K562 (cell line): ENCODE results near the gene ADGRB2. TPM values are rescaled to one million over a fixed set of nuclear protein-coding genes. Genes with fewer than 3 reads are reported as not detected.

ENCODE experiments used
- IRF2 ChIP-seq: sonication (generic); formaldehyde crosslinking; IDR thresholded peaks from 2 replicates; pipeline ENCODE4 v1.8.1; 2022; ENCODE audit warnings: mild to moderate bottlenecking, missing genetic modification reagents
- KLF16 ChIP-seq: IDR thresholded peaks from 2 replicates; pipeline ENCODE4 v1.6.1; 2016; ENCODE audit warnings: antibody characterized with exemption
- MITF ChIP-seq: IDR thresholded peaks from 2 replicates; pipeline ENCODE4 v1.6.1; 2014; ENCODE audit warnings: antibody characterized with exemption
- NCOA6 ChIP-seq: fragments of 450-650 bp; IDR thresholded peaks from 2 replicates; pipeline ENCODE4 v1.6.1; 2017; ENCODE audit warnings: mild to moderate bottlenecking
- PML ChIP-seq: IDR thresholded peaks from 2 replicates; pipeline ENCODE4 v1.6.1; 2012; ENCODE audit warnings: low read length, inconsistent platforms
- SREBF2 ChIP-seq: sonication (generic); formaldehyde crosslinking; IDR thresholded peaks from 2 replicates; pipeline ENCODE4 v1.4.0; 2020; ENCODE audit warnings: mild to moderate bottlenecking, missing genetic modification reagents
- TAF15 ChIP-seq: fragments of 200-400 bp; formaldehyde crosslinking; IDR thresholded peaks from 2 replicates; pipeline ENCODE4 v1.6.1; 2017; ENCODE audit warnings: mild to moderate bottlenecking, low read depth, low read length, moderate library complexity
- ZBTB1 ChIP-seq: sonication (generic); formaldehyde crosslinking; IDR thresholded peaks from 2 replicates; pipeline ENCODE4 v1.8.1; 2023; ENCODE audit warnings: missing genetic modification reagents, low read depth, mild to moderate bottlenecking, borderline replicate concordance
- ZBTB49 ChIP-seq: sonication (generic); formaldehyde crosslinking; IDR thresholded peaks from 2 replicates; pipeline ENCODE4 v1.8.0; 2022; ENCODE audit warnings: missing genetic modification reagents, mild to moderate bottlenecking, borderline replicate concordance
- polyA plus RNA-seq, 8 experiments: library from polyadenylated mRNA; depleted of rRNA in 4 of 8; stranded (reverse) in 5 of 8; unstranded in 3 of 8; fragments of >200 nt; fragmentation: Nextera tagmentation in 2 of 8; fragmentation: Illumina TruSeq in 1 of 8; extraction: Ambion mirVana in 2 of 8; extraction: Trizol in 1 of 8; gene quantifications; 2 replicates each; pipeline versions ENCODE4 v1.2.1 to v1.2.3, GENCODE V29; 2011 to 2014; ENCODE audit warnings: inconsistent platforms in 1 of 8, missing spikeins in 1 of 8
- total RNA-seq, 7 experiments: library from RNA; depleted of rRNA in 6 of 7; stranded (reverse); fragments of >200 nt in 6 of 7; fragmentation: Illumina TruSeq in 2 of 7; extraction: Trizol in 2 of 7; gene quantifications; 2 replicates each; pipeline versions ENCODE4 v1.2.1 to v1.2.3, GENCODE V29; 2011 to 2021; ENCODE audit warnings: low replicate concordance in 1 of 7
- TF ChIP-seq, protein P1 (sequence below): fragments of 450-650 bp; IDR thresholded peaks from 2 replicates; pipeline ENCODE4 v1.7.0; 2016; ENCODE audit warnings: borderline replicate concordance
- TF ChIP-seq, protein P2 (sequence below): fragments of 450-650 bp; conservative IDR thresholded peaks from 2 replicates; pipeline ENCODE4 v1.6.1; 2016; ENCODE audit warnings: missing genetic modification characterization, low read depth, mild to moderate bottlenecking, missing compliant biosample characterization, moderate library complexity
- TF ChIP-seq, protein P3 (sequence below), 2 experiments: fragments of 450-650 bp; IDR thresholded peaks; 2 replicates each; pipeline ENCODE4 v1.6.1; 2016; ENCODE audit warnings: mild to moderate bottlenecking in 2 of 2, borderline replicate concordance in 1 of 2, low read depth in 1 of 2, moderate library complexity in 1 of 2

The ADGRB2 gene
- total and polyA plus RNA-seq, 9 of the 15 experiments (the other 6 are each of a cell fraction or from before 2014, with no cell fraction given): 0.04 to 0.23 (median 0.20) TPM; not detected in 2

DNA sequence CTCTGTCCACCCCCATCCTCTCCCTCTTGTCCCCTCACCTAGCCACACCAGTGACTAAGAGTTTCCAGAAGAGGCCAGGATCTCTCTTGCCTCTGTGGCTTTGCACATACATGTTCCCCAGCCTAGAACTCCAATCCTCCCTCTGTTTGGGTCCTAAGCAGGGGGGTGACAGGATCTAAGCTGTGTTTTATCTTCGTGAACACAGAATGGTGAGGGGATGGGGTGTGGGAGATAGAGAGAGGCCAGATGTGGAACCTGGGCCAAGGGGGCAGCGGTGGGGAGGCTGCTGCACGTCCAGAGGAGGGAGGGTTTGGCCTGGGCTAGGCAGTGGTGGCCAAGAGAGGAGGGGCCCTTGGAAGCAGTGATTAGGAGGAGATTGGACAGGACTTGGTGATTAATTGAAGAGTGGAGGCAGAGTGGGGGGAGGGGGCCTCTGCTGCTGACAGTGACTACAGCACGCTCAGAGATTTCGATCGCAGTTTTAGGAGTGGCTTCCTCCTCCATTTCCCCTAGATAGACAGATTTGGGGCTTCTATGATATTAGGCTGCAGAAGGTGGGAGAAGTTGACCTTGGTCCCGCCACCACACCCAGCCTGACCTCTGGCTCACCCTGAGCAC, 17.1 kb upstream of the ADGRB2 start (continued):
- TF ChIP-seq MITF (no peak), NCOA6 (no peak), SREBF2 (CRISPR knock-in tag) (no peak), PML (no peak), IRF2 (CRISPR knock-in tag) (no peak), TAF15 (no peak), KLF16 (peak; percentile 19; the same call in 1 of the 2 replicates), ZBTB1 (CRISPR knock-in tag) (no peak), ZBTB49 (CRISPR knock-in tag) (no peak)
- TF ChIP-seq, protein P1, sequence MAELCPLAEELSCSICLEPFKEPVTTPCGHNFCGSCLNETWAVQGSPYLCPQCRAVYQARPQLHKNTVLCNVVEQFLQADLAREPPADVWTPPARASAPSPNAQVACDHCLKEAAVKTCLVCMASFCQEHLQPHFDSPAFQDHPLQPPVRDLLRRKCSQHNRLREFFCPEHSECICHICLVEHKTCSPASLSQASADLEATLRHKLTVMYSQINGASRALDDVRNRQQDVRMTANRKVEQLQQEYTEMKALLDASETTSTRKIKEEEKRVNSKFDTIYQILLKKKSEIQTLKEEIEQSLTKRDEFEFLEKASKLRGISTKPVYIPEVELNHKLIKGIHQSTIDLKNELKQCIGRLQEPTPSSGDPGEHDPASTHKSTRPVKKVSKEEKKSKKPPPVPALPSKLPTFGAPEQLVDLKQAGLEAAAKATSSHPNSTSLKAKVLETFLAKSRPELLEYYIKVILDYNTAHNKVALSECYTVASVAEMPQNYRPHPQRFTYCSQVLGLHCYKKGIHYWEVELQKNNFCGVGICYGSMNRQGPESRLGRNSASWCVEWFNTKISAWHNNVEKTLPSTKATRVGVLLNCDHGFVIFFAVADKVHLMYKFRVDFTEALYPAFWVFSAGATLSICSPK: no peak
- TF ChIP-seq, protein P2, sequence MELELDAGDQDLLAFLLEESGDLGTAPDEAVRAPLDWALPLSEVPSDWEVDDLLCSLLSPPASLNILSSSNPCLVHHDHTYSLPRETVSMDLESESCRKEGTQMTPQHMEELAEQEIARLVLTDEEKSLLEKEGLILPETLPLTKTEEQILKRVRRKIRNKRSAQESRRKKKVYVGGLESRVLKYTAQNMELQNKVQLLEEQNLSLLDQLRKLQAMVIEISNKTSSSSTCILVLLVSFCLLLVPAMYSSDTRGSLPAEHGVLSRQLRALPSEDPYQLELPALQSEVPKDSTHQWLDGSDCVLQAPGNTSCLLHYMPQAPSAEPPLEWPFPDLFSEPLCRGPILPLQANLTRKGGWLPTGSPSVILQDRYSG: no peak
- TF ChIP-seq, protein P3, sequence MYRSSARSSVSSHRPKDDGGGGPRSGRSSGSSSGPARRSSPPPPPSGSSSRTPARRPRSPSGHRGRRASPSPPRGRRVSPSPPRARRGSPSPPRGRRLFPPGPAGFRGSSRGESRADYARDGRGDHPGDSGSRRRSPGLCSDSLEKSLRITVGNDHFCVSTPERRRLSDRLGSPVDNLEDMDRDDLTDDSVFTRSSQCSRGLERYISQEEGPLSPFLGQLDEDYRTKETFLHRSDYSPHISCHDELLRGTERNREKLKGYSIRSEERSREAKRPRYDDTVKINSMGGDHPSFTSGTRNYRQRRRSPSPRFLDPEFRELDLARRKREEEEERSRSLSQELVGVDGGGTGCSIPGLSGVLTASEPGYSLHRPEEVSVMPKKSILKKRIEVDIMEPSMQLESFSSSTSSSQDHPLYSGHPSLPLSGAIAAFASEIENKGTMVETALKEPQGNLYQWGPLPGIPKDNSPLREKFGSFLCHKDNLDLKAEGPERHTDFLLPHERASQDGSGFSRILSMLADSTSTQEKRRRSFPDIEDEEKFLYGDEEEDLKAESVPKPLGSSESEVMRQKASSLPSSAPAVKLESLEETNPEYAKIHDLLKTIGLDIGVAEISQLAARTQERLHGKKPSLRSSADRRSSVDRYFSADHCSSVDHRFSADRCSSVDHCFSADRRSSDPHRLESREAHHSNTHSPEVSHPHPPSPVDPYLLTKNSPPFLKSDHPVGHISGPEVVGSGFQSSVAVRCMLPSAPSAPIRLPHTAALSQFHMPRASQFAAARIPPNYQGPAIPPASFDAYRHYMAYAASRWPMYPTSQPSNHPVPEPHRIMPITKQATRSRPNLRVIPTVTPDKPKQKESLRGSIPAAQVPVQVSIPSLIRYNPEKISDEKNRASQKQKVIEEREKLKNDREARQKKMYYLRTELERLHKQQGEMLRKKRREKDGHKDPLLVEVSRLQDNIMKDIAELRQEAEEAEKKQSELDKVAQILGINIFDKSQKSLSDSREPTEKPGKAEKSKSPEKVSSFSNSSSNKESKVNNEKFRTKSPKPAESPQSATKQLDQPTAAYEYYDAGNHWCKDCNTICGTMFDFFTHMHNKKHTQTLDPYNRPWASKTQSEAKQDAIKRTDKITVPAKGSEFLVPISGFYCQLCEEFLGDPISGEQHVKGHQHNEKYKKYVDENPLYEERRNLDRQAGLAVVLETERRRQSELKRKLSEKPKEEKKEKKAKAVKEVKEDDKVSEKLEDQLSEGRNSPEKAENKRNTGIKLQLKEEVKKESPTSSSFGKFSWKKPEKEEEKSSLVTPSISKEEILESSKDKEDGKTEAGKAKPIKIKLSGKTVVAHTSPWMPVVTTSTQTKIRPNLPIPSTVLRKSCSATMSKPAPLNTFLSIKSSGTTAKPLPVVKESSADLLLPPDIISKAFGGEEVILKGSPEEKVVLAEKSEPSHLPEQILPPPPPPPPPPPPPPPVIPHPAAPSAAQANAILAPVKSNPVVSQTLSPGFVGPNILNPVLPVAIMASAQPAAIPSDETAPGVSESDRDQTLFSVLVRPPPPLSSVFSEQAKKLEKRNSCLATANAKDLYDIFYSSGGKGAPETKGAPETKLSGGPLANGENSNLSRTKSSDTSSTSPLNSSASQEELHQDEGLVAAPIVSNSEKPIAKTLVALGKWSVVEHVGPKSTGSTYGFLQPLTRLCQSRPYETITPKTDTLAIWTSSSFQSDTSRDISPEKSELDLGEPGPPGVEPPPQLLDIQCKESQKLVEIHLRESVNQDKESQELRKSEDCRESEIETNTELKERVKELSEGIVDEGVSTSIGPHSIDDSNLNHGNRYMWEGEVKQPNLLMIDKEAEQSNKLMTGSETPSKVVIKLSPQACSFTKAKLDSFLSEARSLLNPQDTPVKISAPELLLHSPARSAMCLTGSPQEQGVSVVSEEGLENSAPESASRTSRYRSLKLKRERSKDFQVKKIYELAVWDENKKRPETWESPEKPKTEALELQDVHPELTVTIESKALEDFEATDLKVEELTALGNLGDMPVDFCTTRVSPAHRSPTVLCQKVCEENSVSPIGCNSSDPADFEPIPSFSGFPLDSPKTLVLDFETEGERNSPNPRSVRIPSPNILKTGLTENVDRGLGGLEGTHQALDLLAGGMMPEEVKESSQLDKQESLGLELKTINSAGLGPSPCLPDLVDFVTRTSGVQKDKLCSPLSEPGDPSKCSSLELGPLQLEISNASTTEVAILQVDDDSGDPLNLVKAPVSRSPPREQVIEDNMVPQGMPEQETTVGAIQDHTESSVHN (IDR thresholded peaks at IDR 0.05; ENCODE audit: borderline replicate concordance in 1 of 2, low read depth in 1 of 2): no peak
